Measurements from ENCODE around the gene FA2H.

- TF ChIP-seq CTCF (conservative IDR thresholded peaks at IDR 0.05 in 1 of 2, IDR thresholded peaks at IDR 0.05 in 1 of 2; ENCODE audit: low read depth in 1 of 2, low read length in 2 of 2) (no peak), EZH2 (IDR thresholded peaks at IDR 0.05; ENCODE audit: low read length, missing control alignments) (no peak)
Observed at GRCh38 chr16:74743668-74744299, 30.8 kb downstream of the FA2H start.
